T-helper 1 cell (primary cell): Measurements from ENCODE around the gene MALAT1.

Source experiments
- DNase-seq, 5 donors: peaks; one replicate each; pipeline ENCODE4 v3.0.0-alpha.2; 2012 to 2020

MALAT1 gene

GRCh38 chr11:65522718-65523630 is 24.1 kb downstream of the MALAT1 start:
- DNase-seq = peak in 1 of 5 donors; percentile 30

DNA sequence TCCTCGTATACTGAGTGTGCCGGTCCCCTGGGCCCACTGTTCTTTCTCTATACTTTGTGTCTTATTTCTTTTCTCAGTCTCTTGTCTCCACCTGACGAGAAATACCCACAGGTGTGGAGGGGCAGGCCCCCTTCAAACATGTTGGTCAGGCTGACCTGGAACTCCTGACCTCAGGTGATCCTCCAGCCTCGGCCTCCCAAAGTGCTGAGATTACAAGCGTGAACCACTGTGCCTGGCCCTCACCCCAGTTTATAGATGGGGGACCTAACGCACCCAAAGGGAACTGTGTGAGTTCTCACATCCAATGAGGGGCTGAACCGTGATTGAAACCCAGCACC is 24.8 kb downstream of the MALAT1 start:
- DNase-seq = peak in 1 of 5 donors; percentile 5

- DNase-seq = peak in 2 of 5 donors; percentile 2 to 3
Measured at GRCh38 chr11:65524014-65524740, 25.3 kb downstream of the MALAT1 start.

- peak; percentile 67 to 82 (median 74) for DNase-seq
Measured at GRCh38 chr11:65524741-65525545, 26.1 kb downstream of the MALAT1 start, which contains the start of gene SCYL1. SCYL1 (plus strand) TSS chr11:65525083; CDS start chr11:65525154, 71 bp downstream.

DNA sequence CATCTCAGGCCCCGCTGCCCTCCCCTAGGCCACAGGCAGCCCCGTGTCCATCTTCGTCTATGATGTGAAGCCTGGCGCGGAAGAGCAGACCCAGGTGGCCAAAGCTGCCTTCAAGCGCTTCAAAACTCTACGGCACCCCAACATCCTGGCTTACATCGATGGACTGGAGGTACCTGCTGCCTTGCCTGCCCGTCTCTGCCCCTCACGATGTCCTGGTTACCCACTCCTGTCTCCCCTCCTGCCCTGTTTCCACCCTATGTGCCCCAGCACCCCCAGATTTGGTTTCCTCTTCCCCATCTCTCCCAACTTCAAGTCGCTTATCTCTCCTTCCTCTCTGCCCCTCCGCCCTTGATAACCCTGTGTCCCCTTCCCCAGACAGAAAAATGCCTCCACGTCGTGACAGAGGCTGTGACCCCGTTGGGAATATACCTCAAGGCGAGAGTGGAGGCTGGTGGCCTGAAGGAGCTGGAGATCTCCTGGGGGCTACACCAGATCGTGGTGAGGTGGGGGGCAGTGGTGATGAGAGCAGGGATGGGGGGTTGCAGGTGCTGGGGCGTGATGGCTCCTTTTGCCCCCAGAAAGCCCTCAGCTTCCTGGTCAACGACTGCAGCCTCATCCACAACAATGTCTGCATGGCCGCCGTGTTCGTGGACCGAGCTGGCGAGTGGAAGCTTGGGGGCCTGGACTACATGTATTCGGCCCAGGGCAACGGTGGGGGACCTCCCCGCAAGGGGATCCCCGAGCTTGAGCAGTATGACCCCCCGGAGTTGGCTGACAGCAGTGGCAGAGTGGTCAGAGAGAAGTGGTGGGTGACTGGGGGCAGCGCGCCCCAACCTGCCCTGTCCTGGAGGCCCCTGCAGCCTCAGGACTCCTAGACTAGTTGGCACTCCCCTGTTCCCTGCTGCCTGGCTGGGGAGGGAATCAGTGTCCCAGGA is 27.0 kb downstream of the MALAT1 start:
- peak in 1 of 5 donors; percentile 33 for DNase-seq

GRCh38 chr11:65526744-65527143 is 27.9 kb downstream of the MALAT1 start:
- DNase-seq = no peak

DNA sequence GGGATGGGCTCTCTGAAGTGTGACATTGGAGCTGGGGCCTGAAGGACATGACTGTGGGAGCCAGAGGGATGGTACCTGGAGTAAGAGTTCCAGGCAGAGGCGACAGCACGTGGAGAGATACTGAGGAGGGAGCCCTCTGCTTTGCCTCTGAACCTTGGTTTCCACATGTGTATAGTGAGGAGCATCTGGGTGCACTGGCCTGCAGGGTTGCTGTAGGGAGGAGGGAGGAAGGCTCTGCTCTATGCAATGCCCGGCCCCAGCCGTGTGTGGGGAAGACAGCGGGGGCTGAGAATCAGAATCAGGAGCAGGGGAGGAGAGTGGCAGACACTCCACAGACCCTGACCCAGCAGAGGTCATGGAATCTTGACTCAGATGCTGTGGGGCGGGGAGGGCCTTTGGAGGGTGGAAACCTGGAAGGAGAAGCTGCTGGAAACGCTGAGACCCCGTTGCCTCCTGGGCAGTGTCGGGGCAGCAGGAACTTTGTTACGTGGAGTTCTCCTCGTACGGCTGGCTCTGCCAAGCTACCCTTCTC is 30.0 kb downstream of the MALAT1 start:
- DNase-seq = no peak

- no peak for DNase-seq
Measured at GRCh38 chr11:65529475-65530156, 30.8 kb downstream of the MALAT1 start.

- peak in 1 of 5 donors; percentile 44 for DNase-seq
Measured at GRCh38 chr11:65530157-65530496, 31.3 kb downstream of the MALAT1 start.

- DNase-seq = no peak
Measured at GRCh38 chr11:65532388-65533064, 33.7 kb downstream of the MALAT1 start.

DNA sequence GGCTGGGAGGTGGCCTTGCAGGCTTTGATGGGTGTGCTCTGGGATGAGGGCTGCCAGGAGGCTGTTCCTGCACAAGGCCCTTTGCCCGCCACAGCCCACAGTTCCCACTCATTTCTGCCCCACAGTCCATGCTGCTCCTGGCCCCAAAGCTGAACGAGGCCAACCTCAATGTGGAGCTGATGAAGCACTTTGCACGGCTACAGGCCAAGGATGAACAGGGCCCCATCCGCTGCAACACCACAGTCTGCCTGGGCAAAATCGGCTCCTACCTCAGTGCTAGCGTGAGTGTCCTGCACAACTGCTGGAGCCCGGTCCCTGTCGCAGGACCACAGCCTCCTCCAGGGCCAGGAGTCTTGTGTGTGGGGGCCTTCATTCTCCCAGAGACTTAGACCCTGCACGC is 36.3 kb downstream of the MALAT1 start:
- no peak for DNase-seq

- no peak for DNase-seq
Measured at GRCh38 chr11:65536412-65537295, 37.8 kb downstream of the MALAT1 start.

DNA sequence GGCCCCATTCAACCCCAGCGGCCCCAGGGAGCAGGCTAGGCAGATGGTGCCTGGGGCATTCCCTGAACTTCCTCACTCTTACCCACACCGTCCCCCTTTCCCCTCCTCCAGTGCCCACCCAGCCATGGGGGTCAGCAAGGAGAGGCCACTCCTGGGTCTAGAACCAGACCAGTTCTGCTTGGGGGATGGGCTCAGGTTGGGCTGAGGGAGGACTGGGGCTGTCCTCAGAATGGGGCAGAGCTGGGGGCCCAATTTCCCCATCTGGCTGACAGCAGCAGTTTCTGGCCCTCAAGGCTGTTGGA is 38.4 kb downstream of the MALAT1 start:
- no peak for DNase-seq

DNA sequence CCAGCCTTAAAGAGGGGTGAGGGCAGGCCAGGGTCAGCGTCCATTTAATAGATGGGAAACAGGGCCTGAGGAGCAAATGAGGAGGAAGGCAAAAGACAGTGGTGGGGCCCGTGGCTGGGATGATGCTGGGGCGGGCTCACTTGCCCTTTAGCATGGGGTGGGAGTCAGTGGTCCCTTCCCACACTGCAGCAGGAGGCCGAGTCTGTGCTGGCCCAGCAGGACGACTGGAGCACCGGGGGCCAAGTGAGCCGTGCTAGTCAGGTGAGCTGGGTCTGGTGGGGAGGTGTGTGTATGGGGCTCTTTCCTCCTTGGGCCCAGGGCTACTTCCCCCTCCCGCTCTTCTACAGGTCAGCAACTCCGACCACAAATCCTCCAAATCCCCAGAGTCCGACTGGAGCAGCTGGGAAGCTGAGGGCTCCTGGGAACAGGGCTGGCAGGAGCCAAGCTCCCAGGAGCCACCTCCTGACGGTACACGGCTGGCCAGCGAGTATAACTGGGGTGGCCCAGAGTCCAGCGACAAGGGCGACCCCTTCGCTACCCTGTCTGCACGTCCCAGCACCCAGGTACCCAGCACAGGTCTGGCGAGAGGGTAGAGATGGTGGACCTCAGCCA is 38.9 kb downstream of the MALAT1 start:
- no peak for DNase-seq

- DNase-seq = no peak
Measured at GRCh38 chr11:65538232-65538914, 39.5 kb downstream of the MALAT1 start.

DNA sequence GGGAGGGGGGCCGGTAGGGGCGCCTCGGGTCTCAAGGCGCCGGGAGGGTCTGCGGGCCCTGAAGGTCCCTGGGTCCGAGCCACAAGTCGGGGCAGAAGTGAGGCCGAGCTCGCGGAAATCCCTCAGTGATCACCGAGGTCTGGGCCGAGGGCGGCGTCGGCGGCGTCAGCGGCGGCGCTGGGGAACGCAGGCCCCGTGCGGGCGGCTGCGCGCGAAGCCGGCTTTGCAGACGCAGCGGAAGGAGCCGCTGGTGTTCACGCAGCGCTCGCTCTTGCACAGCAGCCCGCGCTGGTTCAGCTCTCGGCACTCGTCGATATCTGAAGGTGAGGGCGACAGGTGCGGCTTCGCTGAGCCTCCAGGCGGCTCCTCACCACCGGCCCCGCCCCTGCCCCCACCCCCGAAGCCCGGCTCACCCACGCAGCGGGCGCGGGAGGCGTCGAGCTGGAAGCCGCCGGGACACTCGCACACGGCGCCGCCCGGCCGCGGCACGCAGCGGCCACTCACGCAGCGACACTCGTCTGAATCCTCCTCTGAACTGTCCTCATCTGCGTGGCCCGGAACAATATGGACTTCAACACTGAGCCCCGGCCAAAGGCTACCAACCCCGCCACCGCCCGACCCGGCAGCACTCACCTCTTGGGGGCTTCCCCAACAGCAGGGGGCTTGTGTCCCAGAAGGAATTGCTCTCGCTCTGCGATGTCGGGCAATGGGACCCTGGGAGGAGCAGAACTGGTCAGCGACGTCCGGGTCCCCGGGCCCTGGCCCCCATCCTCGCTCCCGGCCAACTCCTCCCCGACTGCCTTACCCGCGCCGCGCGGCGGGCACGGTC is 40.3 kb downstream of the MALAT1 start:
- no peak for DNase-seq

- peak in 1 of 5 donors; percentile 77 for DNase-seq
Measured at GRCh38 chr11:65539744-65540289, 41.0 kb downstream of the MALAT1 start.
